HG02623 (cell line): Measurements from ENCODE around the gene SLC10A3.
"Not testable (repeated sequence)": the region's sequence is repeated elsewhere in the genome, so short reads cannot be mapped to it uniquely, and the experiment has no call there.

ENCODE experiments used
- ATAC-seq: cut with Tn5 transposase; IDR thresholded peaks from one replicate; pipeline ENCODE4 v1.9.1; 2021; ENCODE audit warnings: moderate library complexity; ENCODE audit not compliant: unreplicated experiment

The SLC10A3 gene

GRCh38 chrX:154511761-154512160 is 21.3 kb upstream of the SLC10A3 start:
- ATAC-seq: no peak

- ATAC-seq: no peak
Observed at GRCh38 chrX:154509455-154509854, 19.0 kb upstream of the SLC10A3 start.

- no peak for ATAC-seq
Observed at GRCh38 chrX:154508384-154508745, 17.9 kb upstream of the SLC10A3 start.

- ATAC-seq: no peak
Observed at GRCh38 chrX:154507673-154508383, 17.4 kb upstream of the SLC10A3 start.

- no peak for ATAC-seq
Observed at GRCh38 chrX:154506483-154507332, 16.3 kb upstream of the SLC10A3 start.

GRCh38 chrX:154505734-154506133 is 15.3 kb upstream of the SLC10A3 start:
- ATAC-seq: no peak

- ATAC-seq: no peak
Observed at GRCh38 chrX:154502989-154503388, 12.6 kb upstream of the SLC10A3 start.

- ATAC-seq: no peak
Observed at GRCh38 chrX:154502098-154502497, 11.7 kb upstream of the SLC10A3 start.

- not testable (repeated sequence) for ATAC-seq
Observed at GRCh38 chrX:154501423-154501822, 11.0 kb upstream of the SLC10A3 start.

- not testable (repeated sequence) for ATAC-seq
Observed at GRCh38 chrX:154496591-154497137, 6.2 kb upstream of the SLC10A3 start.

GRCh38 chrX:154495472-154495922 is 5.1 kb upstream of the SLC10A3 start:
- ATAC-seq: no peak

GRCh38 chrX:154494715-154495114 is 4.3 kb upstream of the SLC10A3 start:
- no peak for ATAC-seq

- peak; percentile 19 for ATAC-seq
Observed at GRCh38 chrX:154490021-154490413, 412 bp downstream of the SLC10A3 start.

GRCh38 chrX:154489182-154489581 is 1.2 kb downstream of the SLC10A3 start:
- no peak for ATAC-seq

- no peak for ATAC-seq
Observed at GRCh38 chrX:154488336-154489075, 1.9 kb downstream of the SLC10A3 start.

- no peak for ATAC-seq
Observed at GRCh38 chrX:154487518-154488290, 2.7 kb downstream of the SLC10A3 start.

- no peak for ATAC-seq
Observed at GRCh38 chrX:154486396-154487207, 3.8 kb downstream of the SLC10A3 start, which contains the start of gene UBL4A. TSS of gene UBL4A (minus strand) at chrX:154486615. CDS start at chrX:154486584, 31 bp downstream.

GRCh38 chrX:154486052-154486395 is 4.4 kb downstream of the SLC10A3 start:
- no peak for ATAC-seq
